GM23248 (cell line): ENCODE measurements around the gene CRP.

Source experiments
- EZH2 ChIP-seq: fragments of 200-600 bp; sonication (generic); IDR thresholded peaks from 2 replicates; pipeline ENCODE4 v1.6.1; 2018; ENCODE audit warnings: antibody characterized with exemption, mild to moderate bottlenecking; ENCODE audit not compliant: insufficient read depth, poor library complexity, severe bottlenecking
- EZH2phosphoT487 ChIP-seq: fragments of 200-600 bp; sonication (generic); IDR thresholded peaks from 2 replicates; pipeline ENCODE4 v1.6.1; 2018; ENCODE audit warnings: antibody characterized with exemption, moderate library complexity, mild to moderate bottlenecking, low read depth; ENCODE audit not compliant: insufficient read depth

DNA sequence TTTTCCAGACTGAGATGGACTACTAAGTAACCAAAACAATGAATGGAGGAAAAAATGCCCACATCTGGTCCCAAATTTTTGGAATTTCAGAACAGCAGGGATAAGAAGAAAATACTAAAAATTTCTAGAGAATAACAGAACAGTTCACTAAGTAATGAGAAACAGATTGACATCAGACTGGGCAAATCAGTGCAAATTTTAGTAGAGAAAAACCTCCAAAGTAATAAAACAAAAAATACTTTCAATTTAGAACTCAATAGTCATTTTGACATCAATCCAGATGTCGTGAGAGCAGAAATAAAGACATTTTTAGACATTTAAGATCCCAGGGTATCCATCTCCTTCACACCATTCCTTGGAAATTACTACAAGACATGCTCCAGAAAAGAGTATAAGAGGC lies 39.3 kb downstream of the CRP start:
- TF ChIP-seq EZH2phosphoT487 (no peak), EZH2 (no peak)
